GM21529 (cell line): ENCODE data around the gene DCTN3.

Source experiments
- ATAC-seq: cut with Tn5 transposase; IDR thresholded peaks from one replicate; pipeline ENCODE4 v1.9.1; 2021; ENCODE audit not compliant: unreplicated experiment

The DCTN3 gene

GRCh38 chr9:34620061-34620994 lies at the start of gene DCTN3:
Gene DCTN3 (minus strand): TSS chr9:34620495. CDS start chr9:34620464, 31 bp downstream.
- peak; percentile 100 for ATAC-seq

- peak; percentile 75 for ATAC-seq
Measured at GRCh38 chr9:34665381-34666250, 45.3 kb upstream of the DCTN3 start.

GRCh38 chr9:34665067-34665380 lies 44.7 kb upstream of the DCTN3 start:
- ATAC-seq, result peak; percentile 18

GRCh38 chr9:34664281-34665066 lies 44.2 kb upstream of the DCTN3 start:
- ATAC-seq, result peak; percentile 48

- ATAC-seq, result no peak
Measured at GRCh38 chr9:34663303-34663605, 43.0 kb upstream of the DCTN3 start.

- ATAC-seq, result no peak
Measured at GRCh38 chr9:34662526-34663302, 42.4 kb upstream of the DCTN3 start, which contains the start of gene CCL27. Gene CCL27 (minus strand): TSS chr9:34662657. CDS start chr9:34662633, 24 bp downstream.

GRCh38 chr9:34659592-34660253 lies 39.4 kb upstream of the DCTN3 start:
- ATAC-seq, result no peak

GRCh38 chr9:34658461-34658860 lies 38.2 kb upstream of the DCTN3 start:
- no peak for ATAC-seq

- ATAC-seq, result no peak
Measured at GRCh38 chr9:34656992-34657391, 36.7 kb upstream of the DCTN3 start.

- no peak for ATAC-seq
Measured at GRCh38 chr9:34655394-34655793, 35.1 kb upstream of the DCTN3 start.

- no peak for ATAC-seq
Measured at GRCh38 chr9:34654323-34655051, 34.2 kb upstream of the DCTN3 start.

GRCh38 chr9:34653151-34654072 lies 33.1 kb upstream of the DCTN3 start:
- ATAC-seq, result no peak

GRCh38 chr9:34652602-34653000 lies 32.3 kb upstream of the DCTN3 start:
- no peak for ATAC-seq

- ATAC-seq, result no peak
Measured at GRCh38 chr9:34651876-34652601, 31.7 kb upstream of the DCTN3 start, which contains the start of gene IL11RA. Gene IL11RA (plus strand): TSS chr9:34652185. CDS start chr9:34655218, 3,033 bp downstream.

- ATAC-seq, result no peak
Measured at GRCh38 chr9:34651321-34651720, 31.0 kb upstream of the DCTN3 start.

GRCh38 chr9:34650816-34651215 lies 30.5 kb upstream of the DCTN3 start:
- ATAC-seq, result no peak

GRCh38 chr9:34648673-34649072 lies 28.4 kb upstream of the DCTN3 start:
- ATAC-seq, result no peak
